ENCODE data around the gene BACH1. TPM values are rescaled to one million over a fixed set of nuclear protein-coding genes. Genes with fewer than 3 reads are reported as not detected.

BACH1 gene
- total RNA-seq, 2 experiments from 2014 or later = 21.6 to 26.2 TPM

DNA sequence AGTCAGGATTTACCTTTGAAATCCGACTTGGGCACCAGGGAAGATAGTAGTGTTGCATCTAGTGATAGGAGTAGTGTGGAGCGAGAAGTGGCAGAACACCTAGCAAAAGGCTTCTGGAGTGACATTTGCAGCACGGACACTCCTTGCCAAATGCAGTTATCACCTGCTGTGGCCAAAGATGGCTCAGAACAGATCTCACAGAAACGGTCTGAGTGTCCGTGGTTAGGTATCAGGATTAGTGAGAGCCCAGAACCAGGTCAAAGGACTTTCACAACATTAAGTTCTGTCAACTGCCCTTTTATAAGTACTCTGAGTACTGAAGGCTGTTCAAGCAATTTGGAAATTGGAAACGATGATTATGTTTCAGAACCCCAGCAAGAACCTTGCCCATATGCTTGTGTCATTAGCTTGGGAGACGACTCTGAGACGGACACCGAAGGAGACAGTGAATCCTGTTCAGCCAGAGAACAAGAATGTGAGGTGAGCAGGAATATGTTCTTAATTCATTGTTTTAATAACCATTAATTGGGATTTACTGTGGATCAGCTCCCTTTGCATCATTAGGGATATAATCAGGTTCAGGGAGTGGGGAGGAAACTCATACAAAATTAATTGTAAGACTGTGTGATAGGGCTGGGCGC is 28.3 kb downstream of the BACH1 start:
- no peak for DNase-seq
- Mint-ChIP-seq H3K27ac (no peak overlapping the region), H3K9me3 (no peaks in the 10 kb centered on the region), H3K36me3 (ENCODE audit: low read depth) (peaks cover 33% of the 10 kb centered on the region), H3K4me1 (no peaks in the 10 kb centered on the region), H3K4me3 (no peak overlapping the region), H3K27me3 (no peaks in the 10 kb centered on the region)
- ChIA-PET POLR2A (interaction anchor here (1.1 kb wide), 1 partner anchor 26 kb away, joined by 3 read pairs; no protein-coding TSS in a partner anchor), CTCF (no interaction called here)

- POLR2A ChIA-PET = no interaction called here
Observed at GRCh38 chr21:29329406-29329805, 30.7 kb downstream of the BACH1 start.

DNA sequence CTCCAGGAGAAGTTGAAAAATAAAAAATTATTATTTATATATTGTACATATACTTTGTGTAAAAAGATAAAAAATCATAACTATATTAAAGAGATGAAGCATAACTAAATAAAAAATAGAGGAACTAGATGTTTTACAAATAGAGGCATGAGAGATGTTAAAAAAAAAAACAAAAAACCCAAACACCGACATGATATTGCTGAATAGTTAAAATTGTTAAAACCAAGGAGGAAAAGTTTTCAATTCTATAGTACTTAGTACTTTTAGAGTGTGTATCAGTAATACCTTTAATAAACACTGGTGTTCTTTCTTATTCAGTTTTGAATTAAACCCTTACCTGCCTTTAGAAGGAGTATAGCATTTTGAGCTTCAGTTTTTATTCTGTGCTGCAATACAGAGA is 32.1 kb downstream of the BACH1 start:
- DNase-seq = no peak
- H3K27ac Mint-ChIP-seq = no peak overlapping the region
- CTCF ChIA-PET = interaction anchor here (1.3 kb wide), 1 partner anchor 17 kb away, joined by 5 read pairs; no protein-coding TSS in a partner anchor
- H3K27me3 Mint-ChIP-seq = no peaks in the 10 kb centered on the region
- H3K4me3 Mint-ChIP-seq = no peak overlapping the region
- peaks cover 26% of the 10 kb centered on the region for H3K36me3 Mint-ChIP-seq (ENCODE audit: low read depth)
- POLR2A ChIA-PET = no interaction called here
- peaks cover 5% of the 10 kb centered on the region for H3K4me1 Mint-ChIP-seq
- H3K9me3 Mint-ChIP-seq = no peaks in the 10 kb centered on the region

More at GRCh38 chr21:29329406-29329805, 30.7 kb downstream of the BACH1 start:
- Mint-ChIP-seq H3K27ac (no peak overlapping the region), H3K4me1 (no peaks in the 10 kb centered on the region), H3K36me3 (ENCODE audit: low read depth) (peaks cover 26% of the 10 kb centered on the region), H3K27me3 (no peaks in the 10 kb centered on the region), H3K4me3 (no peak overlapping the region), H3K9me3 (no peaks in the 10 kb centered on the region)
- DNase-seq = no peak
- CTCF ChIA-PET = no interaction called here

- DNase-seq = no peak
- no peak overlapping the region for H3K4me3 Mint-ChIP-seq
- H3K27me3 Mint-ChIP-seq = no peaks in the 10 kb centered on the region
- H3K4me1 Mint-ChIP-seq = peaks cover 5% of the 10 kb centered on the region
- CTCF ChIA-PET = no interaction called here
- H3K9me3 Mint-ChIP-seq = no peaks in the 10 kb centered on the region
- no peak overlapping the region for H3K27ac Mint-ChIP-seq
- POLR2A ChIA-PET = no interaction called here
- H3K36me3 Mint-ChIP-seq (ENCODE audit: low read depth) = peaks cover 14% of the 10 kb centered on the region
Observed at GRCh38 chr21:29332461-29333362, 34.0 kb downstream of the BACH1 start.

- H3K4me3 Mint-ChIP-seq = no peak overlapping the region
- H3K4me1 Mint-ChIP-seq = peaks cover 5% of the 10 kb centered on the region
- POLR2A ChIA-PET = no interaction called here
- H3K9me3 Mint-ChIP-seq = no peaks in the 10 kb centered on the region
- CTCF ChIA-PET = no interaction called here
- peaks cover 14% of the 10 kb centered on the region for H3K36me3 Mint-ChIP-seq (ENCODE audit: low read depth)
- DNase-seq = no peak
- no peak overlapping the region for H3K27ac Mint-ChIP-seq
- H3K27me3 Mint-ChIP-seq = no peaks in the 10 kb centered on the region
Observed at GRCh38 chr21:29333406-29333805, 34.7 kb downstream of the BACH1 start.

- Mint-ChIP-seq H3K36me3 (ENCODE audit: low read depth) (peaks cover 9% of the 10 kb centered on the region), H3K4me1 (peaks cover 5% of the 10 kb centered on the region)
- DNase-seq = no peak
Observed at GRCh38 chr21:29334717-29335428, 36.2 kb downstream of the BACH1 start.

DNA sequence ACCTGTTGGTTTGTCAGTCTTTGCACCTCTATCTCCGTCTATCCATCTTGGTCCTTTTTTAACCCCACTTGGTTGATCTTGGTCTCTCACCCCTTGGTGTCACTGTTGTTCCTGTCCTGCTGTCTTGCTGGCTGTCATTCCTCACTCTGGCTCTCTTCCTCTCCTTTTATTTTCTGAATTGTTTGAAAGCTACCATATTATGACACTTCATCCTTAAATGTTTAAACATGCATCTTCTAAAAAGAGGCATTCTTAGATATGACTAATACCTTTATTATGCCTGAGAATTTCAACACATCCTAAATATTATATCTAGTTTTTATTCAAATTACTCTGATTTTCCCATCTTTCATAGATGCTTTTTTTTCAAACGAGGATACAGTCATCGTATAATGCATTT is 37.0 kb downstream of the BACH1 start:
- H3K4me3 Mint-ChIP-seq = no peak overlapping the region
- ChIA-PET POLR2A (no interaction called here), CTCF (interaction anchor here (0.6 to 1.3 kb wide), 2 partner anchors 13 to 137 kb away, joined by 3 to 4 read pairs; no protein-coding TSS in a partner anchor)
- peaks cover 9% of the 10 kb centered on the region for H3K36me3 Mint-ChIP-seq (ENCODE audit: low read depth)
- peaks cover 5% of the 10 kb centered on the region for H3K4me1 Mint-ChIP-seq
- H3K27ac Mint-ChIP-seq = no peak overlapping the region
- no peaks in the 10 kb centered on the region for H3K27me3 Mint-ChIP-seq
- DNase-seq = no peak
- H3K9me3 Mint-ChIP-seq = no peaks in the 10 kb centered on the region

More at GRCh38 chr21:29334717-29335428, 36.2 kb downstream of the BACH1 start:
- ChIA-PET CTCF (interaction anchor here (0.6 to 1.3 kb wide), 2 partner anchors 13 to 136 kb away, joined by 3 to 4 read pairs; no protein-coding TSS in a partner anchor), POLR2A (no interaction called here)
- H3K9me3 Mint-ChIP-seq = no peaks in the 10 kb centered on the region
- no peaks in the 10 kb centered on the region for H3K27me3 Mint-ChIP-seq
- H3K27ac Mint-ChIP-seq = no peak overlapping the region
- no peak overlapping the region for H3K4me3 Mint-ChIP-seq

- POLR2A ChIA-PET = interaction anchor here (0.8 kb wide), 1 partner anchor 38 kb away, joined by 3 read pairs; no protein-coding TSS in a partner anchor
- CTCF ChIA-PET = interaction anchor here (1.0 kb wide), 2 partner anchors 10 to 33 kb away, joined by 3 read pairs; no protein-coding TSS in a partner anchor
- no peak for DNase-seq
- Mint-ChIP-seq H3K27ac (no peak overlapping the region), H3K4me1 (peaks cover 21% of the 10 kb centered on the region), H3K9me3 (no peaks in the 10 kb centered on the region), H3K27me3 (no peaks in the 10 kb centered on the region), H3K36me3 (ENCODE audit: low read depth) (peaks cover 15% of the 10 kb centered on the region), H3K4me3 (no peak overlapping the region)
Observed at GRCh38 chr21:29338256-29338655, 39.5 kb downstream of the BACH1 start.

DNA sequence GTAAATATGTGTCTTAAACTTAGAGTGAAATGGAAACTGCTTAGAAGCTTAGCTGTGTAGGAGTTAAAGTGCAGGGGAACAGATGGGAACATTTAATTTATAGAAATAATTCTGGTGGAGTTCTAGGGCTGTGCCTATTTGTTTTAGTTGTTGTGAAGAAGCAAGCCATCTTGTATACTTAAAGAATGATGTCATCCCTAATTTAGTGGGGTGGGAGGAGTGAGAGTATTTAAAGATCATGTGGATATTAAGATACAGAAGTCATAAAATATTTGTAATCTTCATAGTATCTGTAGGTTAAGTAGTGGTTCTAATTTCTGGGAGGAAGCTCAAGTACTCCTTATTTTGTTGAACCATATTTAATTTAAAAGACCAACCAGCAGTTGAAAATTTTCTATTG is 41.5 kb downstream of the BACH1 start:
- CTCF ChIA-PET = interaction anchor here (1.0 to 1.8 kb wide), 2 partner anchors 8 to 11 kb away, joined by 4 to 5 read pairs; no protein-coding TSS in a partner anchor
- peaks cover 18% of the 10 kb centered on the region for H3K36me3 Mint-ChIP-seq (ENCODE audit: low read depth)
- no peak for DNase-seq
- H3K27me3 Mint-ChIP-seq = no peaks in the 10 kb centered on the region
- peaks cover 19% of the 10 kb centered on the region for H3K4me1 Mint-ChIP-seq
- H3K4me3 Mint-ChIP-seq = no peak overlapping the region
- H3K27ac Mint-ChIP-seq = no peak overlapping the region
- POLR2A ChIA-PET = interaction anchor here (1.0 to 1.5 kb wide), 2 partner anchors 8 to 267 kb away, joined by 3 to 4 read pairs; no protein-coding TSS in a partner anchor
- no peaks in the 10 kb centered on the region for H3K9me3 Mint-ChIP-seq

DNA sequence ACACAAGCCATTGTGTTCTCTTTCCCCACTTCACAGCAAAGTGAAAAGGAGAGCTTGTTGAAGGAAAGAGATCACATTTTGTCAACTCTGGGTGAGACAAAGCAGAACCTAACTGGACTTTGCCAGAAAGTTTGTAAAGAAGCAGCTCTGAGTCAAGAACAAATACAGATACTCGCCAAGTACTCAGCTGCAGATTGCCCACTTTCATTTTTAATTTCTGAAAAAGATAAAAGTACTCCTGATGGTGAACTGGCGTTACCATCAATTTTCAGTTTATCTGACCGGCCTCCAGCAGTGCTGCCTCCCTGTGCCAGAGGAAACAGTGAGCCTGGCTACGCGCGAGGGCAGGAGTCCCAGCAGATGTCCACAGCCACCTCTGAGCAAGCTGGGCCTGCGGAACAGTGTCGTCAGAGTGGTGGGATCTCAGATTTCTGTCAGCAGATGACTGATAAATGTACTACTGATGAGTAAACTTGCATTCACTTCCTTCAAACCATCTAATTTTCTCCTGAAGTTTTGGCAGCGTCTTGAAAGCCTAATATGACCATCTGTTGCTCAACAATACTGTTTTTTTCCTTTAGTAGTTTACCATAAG is 43.7 kb downstream of the BACH1 start:
- Mint-ChIP-seq H3K4me3 (peak overlapping the region; percentile 31), H3K36me3 (ENCODE audit: low read depth) (peaks cover 16% of the 10 kb centered on the region), H3K27me3 (no peaks in the 10 kb centered on the region), H3K27ac (peak overlapping the region; percentile 48), H3K4me1 (peaks cover 25% of the 10 kb centered on the region), H3K9me3 (no peaks in the 10 kb centered on the region)
- peak; percentile 48 for DNase-seq
- CTCF ChIA-PET = interaction anchor here (0.6 kb wide), 1 partner anchor 134 kb away, joined by 3 read pairs; no protein-coding TSS in a partner anchor
- POLR2A ChIA-PET = interaction anchor here (1.9 kb wide), 1 partner anchor 44 kb away, joined by 5 read pairs; the partner anchor contains the start of gene BACH1

DNA sequence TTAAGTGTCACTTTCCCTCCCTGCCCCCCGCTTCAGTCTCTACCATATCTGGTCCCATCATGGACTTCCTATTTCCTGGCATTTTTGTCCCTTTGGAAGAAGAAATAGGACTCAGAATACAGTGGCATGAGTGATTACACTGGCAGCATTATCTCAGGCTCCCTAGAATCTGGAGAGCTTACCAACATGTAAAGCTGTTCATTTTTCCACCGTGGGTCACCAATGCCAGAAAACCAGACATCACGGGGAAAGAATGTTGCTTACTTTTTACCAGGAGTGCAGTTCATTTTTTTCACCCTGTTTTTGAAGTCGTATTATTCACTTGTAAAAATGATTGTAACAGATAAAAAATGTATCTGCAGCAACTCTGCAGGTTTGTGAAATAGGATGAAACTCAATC is 44.8 kb downstream of the BACH1 start:
- DNase-seq = no peak
- H3K4me3 Mint-ChIP-seq = no peak overlapping the region
- peaks cover 15% of the 10 kb centered on the region for H3K36me3 Mint-ChIP-seq (ENCODE audit: low read depth)
- no peaks in the 10 kb centered on the region for H3K27me3 Mint-ChIP-seq
- peaks cover 35% of the 10 kb centered on the region for H3K4me1 Mint-ChIP-seq
- ChIA-PET CTCF (interaction anchor here (1.2 kb wide), 1 partner anchor 43 kb away, joined by 4 read pairs; no protein-coding TSS in a partner anchor), POLR2A (no interaction called here)
- no peak overlapping the region for H3K27ac Mint-ChIP-seq
- H3K9me3 Mint-ChIP-seq = no peaks in the 10 kb centered on the region

DNA sequence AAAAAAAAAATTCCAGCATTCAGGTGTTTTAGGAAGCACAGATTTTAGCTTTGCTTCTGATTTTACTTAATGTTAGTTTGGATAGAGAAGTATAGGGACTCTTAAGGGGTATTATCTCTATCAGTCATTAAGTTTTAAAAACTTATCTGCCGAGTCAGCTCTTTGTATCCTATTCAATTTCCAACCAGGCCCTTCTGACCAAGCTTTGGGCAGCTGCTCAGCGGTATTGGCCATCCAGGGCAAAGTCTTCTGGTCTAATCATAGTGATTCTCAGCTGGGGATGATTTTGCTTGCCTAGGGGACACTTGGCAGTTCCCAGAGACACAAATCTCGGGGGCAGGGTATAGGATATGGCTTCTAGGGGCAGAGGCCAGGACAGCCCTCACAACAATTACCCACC is 47.6 kb downstream of the BACH1 start:
- peaks cover 15% of the 10 kb centered on the region for H3K36me3 Mint-ChIP-seq (ENCODE audit: low read depth)
- H3K27me3 Mint-ChIP-seq = no peaks in the 10 kb centered on the region
- no peak overlapping the region for H3K27ac Mint-ChIP-seq
- ChIA-PET POLR2A (no interaction called here), CTCF (interaction anchor here (1.4 kb wide), 1 partner anchor 258 kb away, joined by 3 read pairs; no protein-coding TSS in a partner anchor)
- H3K9me3 Mint-ChIP-seq = no peaks in the 10 kb centered on the region
- H3K4me1 Mint-ChIP-seq = peaks cover 35% of the 10 kb centered on the region
- no peak for DNase-seq
- H3K4me3 Mint-ChIP-seq = no peak overlapping the region

All from activated CD4-positive, alpha-beta memory T cell treated with anti-CD3 and anti-CD28 coated beads, Interleukin-2, amount 10 ng/mL, durations not matched to agents 7 days and 5 days (primary cell).